ENCODE measurements around the gene RBFOX1.

GRCh38 chr16:7304958-7305357, 27.7 kb upstream of the RBFOX1 start:
- TF ChIP-seq CTCF (IDR thresholded peaks at IDR 0.05) (no peak), POLR2A (IDR thresholded peaks at IDR 0.05) (no peak), POLR2AphosphoS5 (IDR thresholded peaks at IDR 0.05) (no peak)
